Thyroid gland (tissue), 4 donors: Measurements from ENCODE around the gene INPP5A. TPM values are rescaled to one million over a fixed set of nuclear protein-coding genes. Genes with fewer than 3 reads are reported as not detected.

Source experiments
- DNase-seq, 2 donors: peaks; one replicate each; pipeline ENCODE4 v3.0.0-alpha.2; 2019
- H3K27ac ChIP-seq, 3 donors: fragments of 200-600 bp; sonication (generic); 1 replicate in 2 of 3; 2 replicates in 1 of 3; pipeline ENCODE4 v1.5.1; 2016 to 2019; ENCODE audit warnings: mild to moderate bottlenecking in 1 of 3, moderate library complexity in 1 of 3
- H3K27me3 ChIP-seq: fragments of 200-600 bp; sonication (generic); one replicate; pipeline ENCODE4 v1.5.1; 2019
- H3K36me3 ChIP-seq, 2 donors: fragments of 200-600 bp; sonication (generic); one replicate each; pipeline ENCODE4 v1.5.1; 2016 to 2019
- H3K4me1 ChIP-seq, 2 donors: fragments of 200-600 bp; sonication (generic); one replicate each; pipeline ENCODE4 v1.5.1; 2017 to 2019
- H3K4me3 ChIP-seq, 3 donors: fragments of 200-600 bp; sonication (generic); replicated peaks in 1 of 3; 1 replicate in 2 of 3; 2 replicates in 1 of 3; pipeline ENCODE4 v1.5.1; 2016; ENCODE audit warnings: mild to moderate bottlenecking in 1 of 3
- H3K9me3 ChIP-seq: fragments of 200-600 bp; sonication (generic); one replicate; pipeline ENCODE4 v1.5.1; 2017
- POLR2A ChIP-seq, 2 donors: fragments of 450-650 bp; IDR thresholded peaks; one replicate each; pipeline ENCODE4 v1.6.1; 2017; ENCODE audit warnings: antibody characterized with exemption in 2 of 2, mild to moderate bottlenecking in 2 of 2, moderate library complexity in 1 of 2
- WGBS, 2 donors: methylation state at CpG; one replicate each; pipeline ENCODE4 v1.1.5; 2017; 5-methylcytosine and 5-hydroxymethylcytosine counted together
- intact Hi-C: fragments of 100-400 bp; cut with DNase I; formaldehyde crosslinking; loops from one replicate; pipeline ENCODE4 v1.15.1; 2023
- total RNA-seq, 4 donors: library from RNA; depleted of rRNA; stranded (reverse); fragments of >200 nt; gene quantifications; one replicate each; pipeline ENCODE4 v1.2.3, GENCODE V29; 2016
- TF ChIP-seq, protein P1 (sequence below), 6 experiments: fragments of 200-600 bp in 3 of 6; fragments of 450-650 bp in 3 of 6; sonication (generic) in 3 of 6; IDR thresholded peaks; one replicate each; pipeline ENCODE4 v1.5.1; 2016 to 2019; ENCODE audit warnings: antibody characterized with exemption in 6 of 6, mild to moderate bottlenecking in 2 of 6, inconsistent platforms in 1 of 6, moderate library complexity in 1 of 6

INPP5A gene
- total RNA-seq, 4 donors from 2014 or later: 30.4 to 75.8 (median 41.1) TPM

DNA sequence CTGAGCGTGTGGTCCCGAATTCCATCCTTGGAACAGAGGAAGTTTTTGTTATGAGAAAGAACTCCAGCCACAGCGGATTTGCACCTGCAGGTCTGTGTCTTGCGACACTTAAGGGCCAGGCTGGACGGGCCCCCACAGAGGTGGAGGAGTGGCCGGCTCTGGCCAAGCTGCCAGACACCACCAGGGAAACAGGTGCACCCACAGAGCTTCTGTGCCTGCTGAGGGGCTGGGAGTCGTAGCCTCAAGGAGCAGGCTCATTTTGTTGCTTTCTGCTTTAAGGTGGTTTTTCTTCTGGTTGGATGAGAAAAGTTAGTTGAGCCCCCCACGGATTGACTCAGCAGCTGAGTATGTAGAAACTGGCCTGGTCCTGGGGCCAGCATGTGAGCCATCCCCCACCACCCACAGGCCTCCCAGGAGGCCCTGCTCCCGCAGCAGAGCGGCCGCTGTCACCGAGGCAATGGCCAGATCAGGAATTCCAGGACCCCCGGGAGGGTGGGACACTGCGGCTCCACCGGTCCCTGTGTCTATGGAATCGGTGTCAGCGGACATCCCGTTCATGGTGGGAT lies 206.4 kb downstream of the INPP5A start:
- Histone ChIP-seq H3K36me3 (no peaks in the 10 kb centered on the region), H3K4me3 (no peak overlapping the region), H3K9me3 (no peaks in the 10 kb centered on the region), H3K27me3 (no peaks in the 10 kb centered on the region), H3K27ac (no peak overlapping the region), H3K4me1 (peaks cover 39 to 40% of the 10 kb centered on the region in 2 donors)
- no peak for DNase-seq
- 92 to 93% methylated on average over 15 to 16 of the region's 18 CpGs for WGBS, 2 donors
- intact Hi-C loops: loop anchor here (5.0 kb wide), 1 partner anchor 87 kb away; no protein-coding TSS in a partner anchor
- no peak for TF ChIP-seq POLR2A (IDR thresholded peaks at IDR 0.05)
- TF ChIP-seq, protein P1, sequence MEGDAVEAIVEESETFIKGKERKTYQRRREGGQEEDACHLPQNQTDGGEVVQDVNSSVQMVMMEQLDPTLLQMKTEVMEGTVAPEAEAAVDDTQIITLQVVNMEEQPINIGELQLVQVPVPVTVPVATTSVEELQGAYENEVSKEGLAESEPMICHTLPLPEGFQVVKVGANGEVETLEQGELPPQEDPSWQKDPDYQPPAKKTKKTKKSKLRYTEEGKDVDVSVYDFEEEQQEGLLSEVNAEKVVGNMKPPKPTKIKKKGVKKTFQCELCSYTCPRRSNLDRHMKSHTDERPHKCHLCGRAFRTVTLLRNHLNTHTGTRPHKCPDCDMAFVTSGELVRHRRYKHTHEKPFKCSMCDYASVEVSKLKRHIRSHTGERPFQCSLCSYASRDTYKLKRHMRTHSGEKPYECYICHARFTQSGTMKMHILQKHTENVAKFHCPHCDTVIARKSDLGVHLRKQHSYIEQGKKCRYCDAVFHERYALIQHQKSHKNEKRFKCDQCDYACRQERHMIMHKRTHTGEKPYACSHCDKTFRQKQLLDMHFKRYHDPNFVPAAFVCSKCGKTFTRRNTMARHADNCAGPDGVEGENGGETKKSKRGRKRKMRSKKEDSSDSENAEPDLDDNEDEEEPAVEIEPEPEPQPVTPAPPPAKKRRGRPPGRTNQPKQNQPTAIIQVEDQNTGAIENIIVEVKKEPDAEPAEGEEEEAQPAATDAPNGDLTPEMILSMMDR (IDR thresholded peaks at IDR 0.05): no peak

DNA sequence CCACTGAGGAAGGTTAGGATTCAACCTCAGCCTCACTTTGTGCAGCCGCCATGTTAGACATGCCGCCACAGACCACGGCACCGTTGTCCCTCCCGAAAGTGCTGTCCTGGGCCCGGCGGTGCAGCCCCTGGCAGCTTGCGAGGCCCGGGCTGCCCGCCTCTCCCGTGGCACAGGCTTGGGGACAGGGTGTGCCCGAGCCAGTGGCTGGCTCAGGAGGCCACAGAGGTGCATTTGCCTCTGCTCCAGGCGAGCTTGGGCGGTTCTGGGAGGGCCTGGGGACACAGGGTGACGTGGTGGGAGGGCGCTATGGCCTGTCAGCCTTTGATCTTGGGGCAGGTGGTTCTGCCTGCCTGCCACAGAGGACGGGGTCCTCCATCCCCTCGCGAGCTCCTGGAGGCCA lies 207.3 kb downstream of the INPP5A start:
- Histone ChIP-seq H3K27me3 (no peaks in the 10 kb centered on the region), H3K27ac (peak overlapping the region in 1 of 3 donors; percentile 81), H3K36me3 (no peaks in the 10 kb centered on the region), H3K4me1 (peaks cover 42 to 44% of the 10 kb centered on the region in 2 donors), H3K9me3 (no peaks in the 10 kb centered on the region), H3K4me3 (no peak overlapping the region)
- intact Hi-C loops: loop anchor here (5.0 kb wide), 1 partner anchor 88 kb away; no protein-coding TSS in a partner anchor
- DNase-seq: peak; percentile 20 to 34
- TF ChIP-seq, protein P1 (IDR thresholded peaks at IDR 0.05): no peak
- TF ChIP-seq POLR2A (IDR thresholded peaks at IDR 0.05): no peak
- WGBS, 2 donors: 91 to 92% methylated on average over 7 to 11 of the region's 19 CpGs

DNA sequence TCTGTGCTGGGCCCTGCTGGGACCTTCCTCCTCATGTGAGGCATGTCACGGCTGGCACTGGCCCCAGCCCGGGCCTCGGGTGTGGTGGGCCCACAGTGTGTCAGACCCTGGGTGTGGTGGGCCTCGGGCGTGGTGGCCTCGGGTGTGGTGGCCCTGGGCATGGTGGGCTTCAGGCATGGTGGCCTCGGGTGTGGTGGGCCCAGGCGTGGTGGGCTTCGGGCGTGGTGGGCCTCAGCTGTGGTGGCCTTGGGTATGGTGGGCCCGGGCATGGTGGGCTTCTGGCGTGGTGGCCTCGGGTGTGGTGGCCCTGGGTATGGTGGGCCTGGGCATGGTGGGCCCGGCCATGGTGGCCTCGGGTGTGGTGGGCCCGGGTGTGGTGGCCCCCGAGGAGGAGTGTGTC lies 207.9 kb downstream of the INPP5A start:
- TF ChIP-seq, protein P1 (IDR thresholded peaks at IDR 0.05): no peak
- no peak for TF ChIP-seq POLR2A (IDR thresholded peaks at IDR 0.05)
- H3K36me3 ChIP-seq: no peaks in the 10 kb centered on the region

DNA sequence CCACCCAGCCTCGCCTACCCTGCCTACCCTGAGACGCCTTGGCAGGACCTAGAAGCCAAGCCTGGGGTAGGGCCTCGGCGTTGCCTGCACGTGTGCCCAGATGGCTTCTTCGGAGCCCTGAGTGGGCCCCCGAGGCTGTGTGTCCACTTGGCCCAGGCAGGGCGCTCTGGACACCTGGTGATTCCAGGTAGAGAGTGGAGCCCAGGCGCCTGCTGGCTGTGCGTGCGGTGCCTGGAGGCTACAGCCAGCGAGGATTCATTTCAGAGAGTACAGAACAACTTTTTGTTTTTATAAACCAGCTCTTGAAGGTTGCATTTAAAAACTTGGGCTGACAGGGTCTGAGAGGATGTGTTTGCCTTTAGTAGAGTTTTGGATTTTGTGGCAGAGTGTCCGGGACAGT lies 208.4 kb downstream of the INPP5A start:
- H3K4me3 ChIP-seq: no peak overlapping the region
- H3K9me3 ChIP-seq: no peaks in the 10 kb centered on the region
- peak overlapping the region; percentile 67 to 91 (median 91) for H3K27ac ChIP-seq
- intact Hi-C loops: no loop called here
- H3K4me1 ChIP-seq: peaks cover 42 to 44% of the 10 kb centered on the region in 2 donors
- DNase-seq: peak; percentile 87
- 47 to 49% methylated on average over 8 to 12 of the region's 13 CpGs for WGBS, 2 donors
- TF ChIP-seq, protein P1 (IDR thresholded peaks at IDR 0.05): no peak
- no peak for TF ChIP-seq POLR2A (IDR thresholded peaks at IDR 0.05)
- no peaks in the 10 kb centered on the region for H3K36me3 ChIP-seq
- H3K27me3 ChIP-seq: no peaks in the 10 kb centered on the region

More for the DNA sequence above, 207.9 kb downstream of the INPP5A start:
- intact Hi-C loops: no loop called here
- H3K4me3 ChIP-seq: no peak overlapping the region
- WGBS, 2 donors: 77% methylated on average over 6 of the region's 17 CpGs; no CpG with 5 or more reads in 1 of the 2 donors
- peaks cover 42 to 44% of the 10 kb centered on the region in 2 donors for H3K4me1 ChIP-seq
- H3K27ac ChIP-seq: peak overlapping the region; percentile 67 to 91 (median 81)
- no peaks in the 10 kb centered on the region for H3K27me3 ChIP-seq
- H3K9me3 ChIP-seq: no peaks in the 10 kb centered on the region
- no peak for DNase-seq

DNA sequence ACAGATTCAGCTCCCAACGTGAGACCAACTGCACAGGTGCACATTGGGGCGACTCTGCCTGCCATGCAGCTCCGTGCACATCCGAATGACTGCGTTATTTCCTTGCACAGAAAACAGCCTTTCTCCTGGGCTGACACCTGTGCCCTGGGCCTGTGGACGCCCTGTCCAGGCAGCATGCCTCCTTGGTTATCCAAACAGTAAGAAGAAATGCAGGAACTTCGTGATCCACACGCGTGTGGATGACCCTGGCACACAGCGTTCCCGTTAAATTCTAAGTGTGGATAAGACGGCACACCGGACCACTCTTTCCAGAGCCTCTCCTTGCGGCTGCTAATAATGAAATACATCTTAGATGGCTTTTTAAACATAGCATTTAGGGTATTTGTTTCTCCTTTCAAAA lies 208.8 kb downstream of the INPP5A start:
- Histone ChIP-seq H3K4me3 (no peak overlapping the region), H3K4me1 (peaks cover 42 to 44% of the 10 kb centered on the region in 2 donors), H3K9me3 (no peaks in the 10 kb centered on the region), H3K27ac (peak overlapping the region; percentile 64 to 91 (median 91)), H3K36me3 (no peaks in the 10 kb centered on the region), H3K27me3 (no peaks in the 10 kb centered on the region)
- WGBS, 2 donors: 28 to 32% methylated on average over 14 of the region's 14 CpGs
- TF ChIP-seq, protein P1 (IDR thresholded peaks at IDR 0.05): no peak
- no peak for TF ChIP-seq POLR2A (IDR thresholded peaks at IDR 0.05)
- peak; percentile 73 to 83 for DNase-seq
- intact Hi-C loops: no loop called here
